Measurements from ENCODE around the gene UBE2G2.

UBE2G2 gene

GRCh38 chr21:44738621-44739020, 63.0 kb downstream of the UBE2G2 start:
- no peak for DNase-seq
- no peaks in the 10 kb centered on the region for H3K4me1 ChIP-seq (ENCODE audit: control insufficient read depth, insufficient read depth, low read length, poor library complexity, severe bottlenecking)
- H3K9me3 ChIP-seq (ENCODE audit: control insufficient read depth, low read length) = no peaks in the 10 kb centered on the region
- H3K36me3 ChIP-seq (ENCODE audit: control insufficient read depth, insufficient read depth, low read length) = no peaks in the 10 kb centered on the region
- H3K4me3 ChIP-seq (ENCODE audit: insufficient read depth, low read depth, low read length, poor library complexity, severe bottlenecking) = no peak overlapping the region
- no peaks in the 10 kb centered on the region for H3K27me3 ChIP-seq (replicated peaks; ENCODE audit: control insufficient read depth, insufficient read depth, low read length, poor library complexity, severe bottlenecking)
- no peak overlapping the region for H3K27ac ChIP-seq (ENCODE audit: insufficient read depth, low read length, poor library complexity, severe bottlenecking)

GRCh38 chr21:44737706-44738354, 63.8 kb downstream of the UBE2G2 start:
- Histone ChIP-seq H3K36me3 (ENCODE audit: control insufficient read depth, insufficient read depth, low read length) (no peaks in the 10 kb centered on the region), H3K4me1 (ENCODE audit: control insufficient read depth, insufficient read depth, low read length, poor library complexity, severe bottlenecking) (no peaks in the 10 kb centered on the region), H3K27me3 (replicated peaks; ENCODE audit: control insufficient read depth, insufficient read depth, low read length, poor library complexity, severe bottlenecking) (no peaks in the 10 kb centered on the region), H3K4me3 (ENCODE audit: insufficient read depth, low read depth, low read length, poor library complexity, severe bottlenecking) (no peak overlapping the region), H3K27ac (ENCODE audit: insufficient read depth, low read length, poor library complexity, severe bottlenecking) (no peak overlapping the region), H3K9me3 (ENCODE audit: control insufficient read depth, low read length) (no peaks in the 10 kb centered on the region)
- no peak for DNase-seq

GRCh38 chr21:44736291-44737004, 65.2 kb downstream of the UBE2G2 start:
- no peaks in the 10 kb centered on the region for H3K4me1 ChIP-seq (ENCODE audit: control insufficient read depth, insufficient read depth, low read length, poor library complexity, severe bottlenecking)
- H3K27me3 ChIP-seq (replicated peaks; ENCODE audit: control insufficient read depth, insufficient read depth, low read length, poor library complexity, severe bottlenecking) = no peaks in the 10 kb centered on the region
- no peaks in the 10 kb centered on the region for H3K9me3 ChIP-seq (ENCODE audit: control insufficient read depth, low read length)
- H3K4me3 ChIP-seq (ENCODE audit: insufficient read depth, low read depth, low read length, poor library complexity, severe bottlenecking) = no peak overlapping the region
- no peak for DNase-seq
- H3K36me3 ChIP-seq (ENCODE audit: control insufficient read depth, insufficient read depth, low read length) = no peaks in the 10 kb centered on the region
- no peak overlapping the region for H3K27ac ChIP-seq (ENCODE audit: insufficient read depth, low read length, poor library complexity, severe bottlenecking)

GRCh38 chr21:44735821-44736220, 65.8 kb downstream of the UBE2G2 start:
- no peaks in the 10 kb centered on the region for H3K4me1 ChIP-seq (ENCODE audit: control insufficient read depth, insufficient read depth, low read length, poor library complexity, severe bottlenecking)
- H3K9me3 ChIP-seq (ENCODE audit: control insufficient read depth, low read length) = no peaks in the 10 kb centered on the region
- no peak overlapping the region for H3K4me3 ChIP-seq (ENCODE audit: insufficient read depth, low read depth, low read length, poor library complexity, severe bottlenecking)
- no peak for DNase-seq
- H3K27me3 ChIP-seq (replicated peaks; ENCODE audit: control insufficient read depth, insufficient read depth, low read length, poor library complexity, severe bottlenecking) = no peaks in the 10 kb centered on the region
- H3K27ac ChIP-seq (ENCODE audit: insufficient read depth, low read length, poor library complexity, severe bottlenecking) = no peak overlapping the region
- H3K36me3 ChIP-seq (ENCODE audit: control insufficient read depth, insufficient read depth, low read length) = no peaks in the 10 kb centered on the region

GRCh38 chr21:44734841-44735240, 66.8 kb downstream of the UBE2G2 start:
- Histone ChIP-seq H3K27ac (ENCODE audit: insufficient read depth, low read length, poor library complexity, severe bottlenecking) (no peak overlapping the region), H3K4me1 (ENCODE audit: control insufficient read depth, insufficient read depth, low read length, poor library complexity, severe bottlenecking) (no peaks in the 10 kb centered on the region), H3K36me3 (ENCODE audit: control insufficient read depth, insufficient read depth, low read length) (no peaks in the 10 kb centered on the region), H3K27me3 (replicated peaks; ENCODE audit: control insufficient read depth, insufficient read depth, low read length, poor library complexity, severe bottlenecking) (no peaks in the 10 kb centered on the region), H3K9me3 (ENCODE audit: control insufficient read depth, low read length) (no peaks in the 10 kb centered on the region), H3K4me3 (ENCODE audit: insufficient read depth, low read depth, low read length, poor library complexity, severe bottlenecking) (no peak overlapping the region)
- no peak for DNase-seq

GRCh38 chr21:44734026-44734745, 67.4 kb downstream of the UBE2G2 start:
- H3K4me1 ChIP-seq (ENCODE audit: control insufficient read depth, insufficient read depth, low read length, poor library complexity, severe bottlenecking) = no peaks in the 10 kb centered on the region
- no peak overlapping the region for H3K4me3 ChIP-seq (ENCODE audit: insufficient read depth, low read depth, low read length, poor library complexity, severe bottlenecking)
- H3K36me3 ChIP-seq (ENCODE audit: control insufficient read depth, insufficient read depth, low read length) = no peaks in the 10 kb centered on the region
- no peak for DNase-seq
- no peaks in the 10 kb centered on the region for H3K27me3 ChIP-seq (replicated peaks; ENCODE audit: control insufficient read depth, insufficient read depth, low read length, poor library complexity, severe bottlenecking)
- H3K9me3 ChIP-seq (ENCODE audit: control insufficient read depth, low read length) = no peaks in the 10 kb centered on the region
- H3K27ac ChIP-seq (ENCODE audit: insufficient read depth, low read length, poor library complexity, severe bottlenecking) = no peak overlapping the region

- no peaks in the 10 kb centered on the region for H3K9me3 ChIP-seq (ENCODE audit: control insufficient read depth, low read length)
- no peaks in the 10 kb centered on the region for H3K4me1 ChIP-seq (ENCODE audit: control insufficient read depth, insufficient read depth, low read length, poor library complexity, severe bottlenecking)
- H3K27ac ChIP-seq (ENCODE audit: insufficient read depth, low read length, poor library complexity, severe bottlenecking) = no peak overlapping the region
- H3K36me3 ChIP-seq (ENCODE audit: control insufficient read depth, insufficient read depth, low read length) = no peaks in the 10 kb centered on the region
- H3K4me3 ChIP-seq (ENCODE audit: insufficient read depth, low read depth, low read length, poor library complexity, severe bottlenecking) = no peak overlapping the region
- no peaks in the 10 kb centered on the region for H3K27me3 ChIP-seq (replicated peaks; ENCODE audit: control insufficient read depth, insufficient read depth, low read length, poor library complexity, severe bottlenecking)
- DNase-seq = no peak
Observed at GRCh38 chr21:44732956-44733355, 68.7 kb downstream of the UBE2G2 start.

GRCh38 chr21:44732263-44732662, 69.4 kb downstream of the UBE2G2 start:
- no peaks in the 10 kb centered on the region for H3K4me1 ChIP-seq (ENCODE audit: control insufficient read depth, insufficient read depth, low read length, poor library complexity, severe bottlenecking)
- H3K27ac ChIP-seq (ENCODE audit: insufficient read depth, low read length, poor library complexity, severe bottlenecking) = no peak overlapping the region
- no peaks in the 10 kb centered on the region for H3K36me3 ChIP-seq (ENCODE audit: control insufficient read depth, insufficient read depth, low read length)
- H3K4me3 ChIP-seq (ENCODE audit: insufficient read depth, low read depth, low read length, poor library complexity, severe bottlenecking) = no peak overlapping the region
- no peak for DNase-seq
- H3K9me3 ChIP-seq (ENCODE audit: control insufficient read depth, low read length) = no peaks in the 10 kb centered on the region
- no peaks in the 10 kb centered on the region for H3K27me3 ChIP-seq (replicated peaks; ENCODE audit: control insufficient read depth, insufficient read depth, low read length, poor library complexity, severe bottlenecking)

GRCh38 chr21:44730951-44731579, 70.6 kb downstream of the UBE2G2 start:
- Histone ChIP-seq H3K36me3 (ENCODE audit: control insufficient read depth, insufficient read depth, low read length) (no peaks in the 10 kb centered on the region), H3K27me3 (replicated peaks; ENCODE audit: control insufficient read depth, insufficient read depth, low read length, poor library complexity, severe bottlenecking) (no peaks in the 10 kb centered on the region), H3K27ac (ENCODE audit: insufficient read depth, low read length, poor library complexity, severe bottlenecking) (no peak overlapping the region), H3K4me1 (ENCODE audit: control insufficient read depth, insufficient read depth, low read length, poor library complexity, severe bottlenecking) (no peaks in the 10 kb centered on the region), H3K9me3 (ENCODE audit: control insufficient read depth, low read length) (no peaks in the 10 kb centered on the region), H3K4me3 (ENCODE audit: insufficient read depth, low read depth, low read length, poor library complexity, severe bottlenecking) (no peak overlapping the region)
- no peak for DNase-seq

GRCh38 chr21:44730028-44730395, 71.6 kb downstream of the UBE2G2 start:
- no peak overlapping the region for H3K27ac ChIP-seq (ENCODE audit: insufficient read depth, low read length, poor library complexity, severe bottlenecking)
- H3K4me3 ChIP-seq (ENCODE audit: insufficient read depth, low read depth, low read length, poor library complexity, severe bottlenecking) = no peak overlapping the region
- no peaks in the 10 kb centered on the region for H3K36me3 ChIP-seq (ENCODE audit: control insufficient read depth, insufficient read depth, low read length)
- peaks cover 4% of the 10 kb centered on the region for H3K27me3 ChIP-seq (replicated peaks; ENCODE audit: control insufficient read depth, insufficient read depth, low read length, poor library complexity, severe bottlenecking)
- no peaks in the 10 kb centered on the region for H3K4me1 ChIP-seq (ENCODE audit: control insufficient read depth, insufficient read depth, low read length, poor library complexity, severe bottlenecking)
- no peak for DNase-seq
- no peaks in the 10 kb centered on the region for H3K9me3 ChIP-seq (ENCODE audit: control insufficient read depth, low read length)

Data from effector memory CD4-positive, alpha-beta T cell (primary cell).